H1 (cell line): ENCODE results near the gene RFXAP. TPM values are rescaled to one million over a fixed set of nuclear protein-coding genes. Genes with fewer than 3 reads are reported as not detected.

Experiments
- CTCF ChIA-PET: fragments of 300-600 bp; sonication (Branson Sonifier 250); formaldehyde crosslinking; loops from one replicate; lab custom pipeline; 2021; ENCODE audit not compliant: partially characterized antibody; lab: Charles Lee
- POLR2A ChIA-PET: fragments of 300-600 bp; sonication (Branson Sonifier 250); formaldehyde crosslinking; loops from one replicate; lab custom pipeline; 2021; ENCODE audit warnings: inconsistent platforms; ENCODE audit not compliant: partially characterized antibody; lab: Charles Lee
- DNase-seq, 2 experiments: peaks; one replicate each; pipeline versions ENCODE4 v3.0.0 to v3.0.0-alpha.2; 2010 to 2022; ENCODE audit warnings: low spot score in 2 of 2, low read depth in 1 of 2, mixed read lengths in 1 of 2
- FAIRE-seq: peaks from 2 replicates; lab custom pipeline; 2011; peaks lifted over from hg19 to GRCh38; lab: Jason Lieb, UNC
- H2AFZ ChIP-seq: 2 replicates; pipeline ENCODE4 v1.8.1; 2012; ENCODE audit warnings: low read length, inconsistent platforms
- H2AK5ac ChIP-seq: 2 replicates; pipeline ENCODE4 v1.6.1; 2013; ENCODE audit warnings: low read depth, low read length
- H2BK120ac ChIP-seq: replicated peaks from 2 replicates; pipeline ENCODE3; 2013; ENCODE audit warnings: low read depth, low read length, inconsistent platforms
- H2BK12ac ChIP-seq: 2 replicates; pipeline ENCODE4 v1.6.1; 2013; ENCODE audit warnings: low read depth, low read length
- H2BK15ac ChIP-seq: 2 replicates; pipeline ENCODE4 v1.6.1; 2013; ENCODE audit warnings: low read length
- H2BK20ac ChIP-seq: 2 replicates; pipeline ENCODE4 v1.6.1; 2013; ENCODE audit warnings: low read length
- H2BK5ac ChIP-seq: 2 replicates; pipeline ENCODE4 v1.6.1; 2013; ENCODE audit warnings: low read depth, low read length
- H3K14ac ChIP-seq: 2 replicates; pipeline ENCODE4 v1.6.1; 2013; ENCODE audit warnings: inconsistent platforms; ENCODE audit not compliant: insufficient read length
- H3K18ac ChIP-seq: 2 replicates; pipeline ENCODE4 v1.6.1; 2013; ENCODE audit warnings: low read length; ENCODE audit errors: extremely low read depth
- H3K23ac ChIP-seq: 2 replicates; pipeline ENCODE4 v1.6.1; 2013; ENCODE audit warnings: inconsistent platforms; ENCODE audit not compliant: insufficient read length
- H3K23me2 ChIP-seq: 2 replicates; pipeline ENCODE4 v1.6.1; 2013; ENCODE audit warnings: low read depth, low read length
- H3K27ac ChIP-seq: 2 replicates; pipeline ENCODE4 v1.6.1; 2011; ENCODE audit warnings: low read depth, low read length, inconsistent platforms
- H3K27me3 ChIP-seq, 4 experiments: replicated peaks in 1 of 4; 1 replicate in 1 of 4; 2 replicates in 3 of 4; pipeline versions ENCODE4 v1.6.1 to v1.8.1; 2011 to 2013; ENCODE audit warnings: low read length in 3 of 4, mild to moderate bottlenecking in 3 of 4, inconsistent platforms in 2 of 4, mixed read lengths in 2 of 4, moderate library complexity in 1 of 4; ENCODE audit not compliant: control insufficient read depth in 3 of 4, insufficient read depth in 3 of 4; ENCODE audit errors: extremely low read depth in 1 of 4
- H3K36me3 ChIP-seq, 4 experiments: 2 replicates each; pipeline versions ENCODE4 v1.6.1 to v1.8.1; 2011 to 2013; ENCODE audit warnings: mild to moderate bottlenecking in 4 of 4, low read length in 3 of 4, moderate library complexity in 2 of 4, control low read depth in 1 of 4, inconsistent platforms in 1 of 4; ENCODE audit not compliant: insufficient read depth in 4 of 4, control insufficient read depth in 2 of 4
- H3K4ac ChIP-seq: replicated peaks from 2 replicates; pipeline ENCODE3; 2013; ENCODE audit warnings: low read length, low read depth, mixed read lengths, inconsistent platforms; ENCODE audit not compliant: insufficient read length
- H3K4me1 ChIP-seq, 4 experiments: replicated peaks in 1 of 4; 1 replicate in 1 of 4; 2 replicates in 3 of 4; pipeline versions ENCODE4 v1.6.1 to v1.8.1; 2011 to 2013; ENCODE audit warnings: low read length in 3 of 4, inconsistent platforms in 2 of 4, mixed read lengths in 1 of 4; ENCODE audit not compliant: insufficient read depth in 4 of 4, control insufficient read depth in 3 of 4
- H3K4me2 ChIP-seq, 2 experiments: 2 replicates each; pipeline versions ENCODE4 v1.6.1 to v1.8.1; 2011 to 2013; ENCODE audit warnings: low read depth in 2 of 2, low read length in 2 of 2, control low read depth in 1 of 2, inconsistent platforms in 1 of 2, mild to moderate bottlenecking in 1 of 2; ENCODE audit not compliant: insufficient read depth in 1 of 2
- H3K4me3 ChIP-seq, 4 experiments: fragments of 200-600, 300-600 bp in 1 of 4; sonication (generic), shearing (Covaris generic), sonication (Bioruptor Twin) in 1 of 4; 2 replicates each; pipeline versions ENCODE4 v1.5.1 to v1.8.1; 2011 to 2016; ENCODE audit warnings: low read length in 4 of 4, low read depth in 3 of 4, control low read depth in 2 of 4, inconsistent platforms in 2 of 4, mild to moderate bottlenecking in 2 of 4, mixed read lengths in 1 of 4, moderate library complexity in 1 of 4; ENCODE audit not compliant: insufficient read depth in 2 of 4; ENCODE audit errors: extremely low read depth in 1 of 4
- H3K56ac ChIP-seq: replicated peaks from 2 replicates; pipeline ENCODE3; 2013; ENCODE audit warnings: low read depth, mild to moderate bottlenecking, mixed read lengths, low read length, inconsistent platforms; ENCODE audit not compliant: insufficient read length
- H3K79me1 ChIP-seq: 2 replicates; pipeline ENCODE4 v1.6.1; 2013; ENCODE audit warnings: low read depth, low read length, control low read depth
- H3K79me2 ChIP-seq, 2 experiments: 2 replicates each; pipeline versions ENCODE4 v1.6.1 to v1.8.1; 2012 to 2013; ENCODE audit warnings: low read length in 2 of 2, mild to moderate bottlenecking in 2 of 2, inconsistent platforms in 1 of 2; ENCODE audit not compliant: insufficient read depth in 2 of 2, control insufficient read depth in 1 of 2
- H3K9ac ChIP-seq, 4 experiments: replicated peaks in 1 of 4; 1 replicate in 1 of 4; 2 replicates in 3 of 4; pipeline versions ENCODE4 v1.6.1 to v1.8.1; 2011 to 2013; ENCODE audit warnings: low read depth in 3 of 4, low read length in 3 of 4, control low read depth in 2 of 4, mild to moderate bottlenecking in 2 of 4, moderate library complexity in 2 of 4, inconsistent platforms in 1 of 4; ENCODE audit errors: extremely low read depth in 1 of 4
- H3K9me3 ChIP-seq, 2 experiments: 2 replicates each; pipeline versions ENCODE4 v1.6.1 to v1.8.1; 2012 to 2013; ENCODE audit warnings: mild to moderate bottlenecking in 2 of 2, moderate library complexity in 2 of 2, control low read depth in 1 of 2, inconsistent platforms in 1 of 2, low read depth in 1 of 2, low read length in 1 of 2, mixed read lengths in 1 of 2; ENCODE audit not compliant: insufficient read depth in 2 of 2
- H4K20me1 ChIP-seq, 2 experiments: replicated peaks in 1 of 2; 2 replicates each; pipeline versions ENCODE3 to v1.8.1; 2011 to 2013; ENCODE audit warnings: inconsistent platforms in 2 of 2, low read length in 2 of 2, mild to moderate bottlenecking in 1 of 2; ENCODE audit not compliant: insufficient read depth in 2 of 2, control insufficient read depth in 1 of 2
- H4K5ac ChIP-seq: 2 replicates; pipeline ENCODE4 v1.6.1; 2013; ENCODE audit warnings: low read length, low read depth, mixed read lengths, inconsistent platforms; ENCODE audit not compliant: insufficient read length
- H4K8ac ChIP-seq: 2 replicates; pipeline ENCODE4 v1.8.0; 2013; ENCODE audit warnings: mild to moderate bottlenecking, moderate library complexity, low read length, inconsistent platforms; ENCODE audit not compliant: insufficient read depth; ENCODE audit errors: extremely low read depth
- H4K91ac ChIP-seq: replicated peaks from 2 replicates; pipeline ENCODE3; 2013; ENCODE audit warnings: low read length, mixed read lengths, inconsistent platforms; ENCODE audit not compliant: insufficient read length
- BCL11A ChIP-seq, 2 experiments: IDR thresholded peaks; one replicate each; pipeline ENCODE4 v1.6.1; 2011; ENCODE audit warnings: low read depth in 2 of 2, low read length in 2 of 2, mild to moderate bottlenecking in 2 of 2
- CBX5 ChIP-seq: fragments of 300-800, 300-1000 bp; sonication (generic); IDR thresholded peaks from 2 replicates; pipeline ENCODE4 v1.7.1; 2016; ENCODE audit warnings: antibody characterized with exemption, low read length, low read depth
- GABPA ChIP-seq: IDR thresholded peaks from 2 replicates; pipeline ENCODE4 v1.6.1; 2011; ENCODE audit warnings: mild to moderate bottlenecking, low read length, moderate library complexity, borderline replicate concordance; ENCODE audit not compliant: insufficient read depth
- NRF1 ChIP-seq: IDR thresholded peaks from 2 replicates; pipeline ENCODE4 v1.6.1; 2011; ENCODE audit warnings: mild to moderate bottlenecking, low read depth, low read length, improper control_type of control experiment
- ZNF274 ChIP-seq: IDR thresholded peaks from 2 replicates; pipeline ENCODE4 v1.7.0; 2012; ENCODE audit warnings: low read length, borderline replicate concordance; ENCODE audit errors: extremely low read depth
- WGBS, 2 experiments: shearing (Covaris generic) in 1 of 2; methylation state at CpG; one replicate each; pipeline versions ENCODE4 v1.1.6 to v1.1.7; 2013 to 2015; ENCODE audit warnings: low lambda C conversion rate in 2 of 2, mixed read lengths in 2 of 2, inconsistent platforms in 1 of 2, low coverage in 1 of 2, missing lambda C conversion rate in 1 of 2; ENCODE audit not compliant: insufficient replicate concordance in 2 of 2, insufficient coverage in 1 of 2, insufficient read length in 1 of 2; ENCODE audit errors: extremely low coverage in 1 of 2, missing lambda C conversion rate in 1 of 2; 5-methylcytosine and 5-hydroxymethylcytosine counted together
- polyA plus RNA-seq, 7 experiments: library from polyadenylated mRNA; depleted of rRNA in 3 of 7; stranded (reverse) in 5 of 7; unstranded in 2 of 7; fragments of >200 nt in 5 of 7; fragments of 200-250 nt in 2 of 7; gene quantifications; 1 replicate in 5 of 7; 2 replicates in 1 of 7; 4 replicates in 1 of 7; pipeline versions ENCODE4 v1.2.1 to v1.2.3, GENCODE V29; 2011 to 2013; ENCODE audit warnings: missing spikeins in 2 of 7, mixed read lengths in 2 of 7
- total RNA-seq: library from RNA; stranded (reverse); fragmentation: NEBNext Ultra II Directional; extraction: Animal tissue kit (Norgen Biotek cat#: 25700); gene quantifications from 2 replicates; pipeline ENCODE4 v1.2.1, GENCODE V29; 2021

RFXAP gene
- total and polyA plus RNA-seq, 2 of the 8 experiments (the other 6 are each of a cell fraction or from before 2014, with no cell fraction given): 5.2 to 11.5 TPM

DNA sequence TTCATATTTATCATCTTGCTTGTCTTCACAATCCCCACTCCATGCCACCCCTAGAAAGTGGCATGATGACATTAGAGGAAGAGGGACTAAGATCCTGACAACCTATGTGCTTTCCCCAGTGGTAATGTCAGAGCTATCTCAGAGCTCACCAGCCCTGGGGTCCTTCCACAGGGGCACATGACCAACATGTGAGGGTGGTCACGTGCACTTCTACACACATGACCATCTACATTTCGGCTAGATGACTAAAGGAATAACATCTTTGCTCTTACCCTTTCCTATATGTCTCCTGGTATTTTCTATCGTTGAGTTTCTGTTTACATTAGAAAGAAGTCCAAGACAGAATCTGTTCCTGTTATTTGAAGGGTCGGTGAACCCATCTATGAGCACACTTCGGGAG is 46.2 kb downstream of the RFXAP start:
- Histone ChIP-seq H3K36me3 (no peaks in the 10 kb centered on the region), H3K4me2 (no peak overlapping the region), H2BK15ac (no peak overlapping the region), H3K79me2 (no peaks in the 10 kb centered on the region), H3K14ac (no peak overlapping the region), H3K23me2 (no peaks in the 10 kb centered on the region), H3K9me3 (no peaks in the 10 kb centered on the region), H4K91ac (no peak overlapping the region), H3K23ac (no peak overlapping the region), H2BK5ac (no peak overlapping the region), H2BK12ac (no peak overlapping the region), H4K5ac (no peak overlapping the region), H3K9ac (no peak overlapping the region), H3K27ac (no peak overlapping the region), H3K79me1 (no peaks in the 10 kb centered on the region), H3K27me3 (no peaks in the 10 kb centered on the region), H4K20me1 (no peaks in the 10 kb centered on the region), H3K4me3 (no peak overlapping the region), H2BK20ac (no peak overlapping the region), H2AK5ac (no peak overlapping the region), H2BK120ac (no peak overlapping the region), H3K4ac (no peak overlapping the region), H3K56ac (no peak overlapping the region), H2AFZ (no peak overlapping the region), H4K8ac (no peak overlapping the region), H3K4me1 (peaks cover 0 to 4% (median 2%) of the 10 kb centered on the region in 4 experiments; a peak in 2 of 7 replicates), H3K18ac (no peak overlapping the region)
- ChIA-PET POLR2A (interaction anchor here (0.7 kb wide), 1 partner anchor 9 kb away, joined by 3 read pairs; no protein-coding TSS in a partner anchor), CTCF (interaction anchor here (0.9 to 1.0 kb wide), 2 partner anchors 26 to 115 kb away, joined by 3 read pairs; no protein-coding TSS in a partner anchor)
- DNase-seq (no peak), FAIRE-seq (no peak)
- no peak for TF ChIP-seq GABPA
- no peak for TF ChIP-seq BCL11A (IDR thresholded peaks at IDR 0.05; ENCODE audit: low read depth in 2 of 2, low read length in 2 of 2)
- TF ChIP-seq NRF1: no peak
- no peak for TF ChIP-seq ZNF274
- no peak for TF ChIP-seq CBX5
- 99% methylated on average over 5 of the region's 5 CpGs; no CpG with 5 or more reads in 1 of the 2 experiments for WGBS, 2 experiments
